HG03354 (cell line): ENCODE measurements around the gene POLR3C.
A peak's percentile ranks its signal among the peaks of the same experiment; 100 is the strongest.

Experiments used
- ATAC-seq: cut with Tn5 transposase; IDR thresholded peaks from one replicate; pipeline ENCODE4 v1.9.1; 2021; ENCODE audit warnings: mild to moderate bottlenecking; ENCODE audit not compliant: unreplicated experiment, poor library complexity, severe bottlenecking

POLR3C gene

DNA sequence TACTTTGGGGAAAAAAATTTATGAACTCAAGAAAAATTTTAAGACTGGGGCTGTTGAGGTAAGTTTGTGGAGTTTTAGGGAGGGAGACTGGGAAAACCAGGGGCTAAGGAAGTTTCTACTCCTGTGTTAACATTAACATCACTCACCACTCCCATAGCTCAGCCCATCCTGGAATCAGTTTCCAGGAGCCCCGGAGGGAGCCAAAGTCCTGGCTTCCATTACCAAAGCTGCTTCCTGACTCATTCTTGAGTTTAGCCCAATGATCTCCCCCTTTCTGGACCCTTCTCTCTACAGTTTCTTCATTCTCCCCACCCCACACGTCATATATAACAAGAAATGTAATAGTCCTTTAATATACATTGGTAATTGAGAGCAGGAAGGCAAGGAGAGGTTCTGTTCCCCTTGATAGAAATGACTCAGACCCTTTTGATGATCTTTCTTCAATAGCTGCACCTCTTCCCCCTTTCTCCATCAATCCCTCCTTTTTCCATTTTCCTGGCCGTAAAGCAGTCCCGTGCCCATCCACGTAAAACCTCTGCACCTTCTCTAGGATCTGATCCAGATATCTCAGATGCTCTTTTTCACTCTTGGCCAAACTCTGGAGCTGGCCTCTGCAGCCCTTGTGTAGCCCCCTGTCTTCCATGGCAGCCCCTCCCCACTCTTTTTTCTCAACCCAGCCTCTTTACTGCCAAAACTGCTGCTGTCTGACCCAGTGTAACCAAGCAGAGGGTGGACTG lies 39.5 kb downstream of the POLR3C start:
- ATAC-seq, result no peak

DNA sequence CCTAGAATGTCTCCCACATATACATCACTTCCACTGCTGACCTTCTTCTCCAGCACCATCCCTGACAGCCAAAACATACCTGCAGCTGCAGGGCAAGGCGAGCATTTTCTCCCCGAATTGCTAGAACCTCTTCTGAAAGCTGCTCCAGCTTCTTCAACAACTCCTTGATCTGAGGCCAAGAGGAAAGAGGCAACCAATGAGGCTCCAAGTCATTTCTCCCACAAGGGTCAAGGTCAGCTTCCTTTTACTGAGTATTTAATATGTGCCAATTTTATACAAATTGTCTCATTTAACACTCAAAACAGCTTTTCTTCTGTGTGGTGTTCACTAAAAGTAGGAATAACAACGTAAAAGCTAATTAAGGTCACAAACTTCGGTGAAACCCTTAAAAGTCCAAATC lies 44.2 kb downstream of the POLR3C start:
- ATAC-seq, result no peak

DNA sequence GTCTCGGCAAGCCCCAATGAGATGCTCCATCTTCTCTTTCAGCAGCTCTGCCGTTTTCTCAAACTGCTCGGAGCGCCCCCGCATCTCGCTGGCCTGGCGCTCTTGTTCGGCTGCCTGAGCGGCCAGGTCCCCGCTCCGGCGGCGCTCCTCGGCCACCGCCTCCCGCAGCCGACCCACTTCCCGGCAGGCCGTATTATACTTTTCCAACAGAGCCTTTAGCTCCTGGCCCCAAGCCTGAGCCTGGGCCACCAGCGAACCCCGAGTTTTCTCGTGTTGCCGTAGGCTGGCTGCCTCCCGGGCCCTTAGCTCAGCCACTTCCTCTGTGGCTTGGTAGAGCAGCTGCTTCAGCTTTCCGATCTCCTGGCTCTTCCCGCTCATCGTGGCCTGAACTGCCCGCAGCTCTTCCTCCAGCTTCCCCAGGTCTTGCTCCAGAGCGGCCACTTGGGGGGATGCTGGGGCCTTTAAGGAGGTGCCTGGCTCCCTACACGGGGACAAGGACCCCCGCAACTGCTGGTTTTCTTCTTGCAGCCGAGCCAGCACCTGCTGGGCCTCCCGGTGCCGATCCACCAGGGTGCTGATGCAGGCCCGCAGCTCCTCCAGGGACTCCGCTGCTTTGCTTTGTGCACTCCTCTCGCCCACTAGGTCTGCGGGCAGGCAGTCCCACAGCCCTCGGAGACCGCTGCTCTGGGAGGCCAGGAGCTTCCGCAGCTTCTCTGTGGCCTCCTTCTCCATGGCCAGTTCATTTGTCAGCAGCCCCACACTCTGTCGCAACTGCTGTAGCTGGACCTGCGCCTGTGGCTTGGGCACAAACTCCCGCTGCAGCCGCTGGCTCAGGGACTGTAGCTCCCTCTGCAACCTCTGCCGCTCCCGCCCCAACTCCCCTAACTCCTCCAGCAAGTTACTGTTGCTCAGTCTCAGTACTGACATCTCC lies 48.3 kb downstream of the POLR3C start:
- ATAC-seq, result no peak

DNA sequence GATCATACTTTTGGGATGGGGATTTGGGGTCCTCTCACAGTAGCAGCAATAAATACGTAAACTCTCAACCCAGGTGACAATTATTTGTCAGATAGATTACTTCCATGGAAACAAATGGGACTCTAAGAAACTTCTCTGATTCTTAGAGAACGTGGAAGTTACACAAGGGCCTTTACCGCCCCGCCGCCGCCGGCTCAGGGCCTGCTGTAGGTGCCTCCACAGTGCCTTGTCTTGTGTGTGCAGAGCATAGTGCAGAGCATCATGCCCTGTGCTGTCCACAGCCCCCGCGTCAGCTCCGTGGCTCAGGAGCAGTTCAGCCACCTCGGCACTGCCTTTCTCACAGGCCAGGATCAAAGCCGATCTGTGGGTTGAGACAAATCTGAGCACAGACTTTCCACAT lies 50.6 kb downstream of the POLR3C start:
- no peak for ATAC-seq

DNA sequence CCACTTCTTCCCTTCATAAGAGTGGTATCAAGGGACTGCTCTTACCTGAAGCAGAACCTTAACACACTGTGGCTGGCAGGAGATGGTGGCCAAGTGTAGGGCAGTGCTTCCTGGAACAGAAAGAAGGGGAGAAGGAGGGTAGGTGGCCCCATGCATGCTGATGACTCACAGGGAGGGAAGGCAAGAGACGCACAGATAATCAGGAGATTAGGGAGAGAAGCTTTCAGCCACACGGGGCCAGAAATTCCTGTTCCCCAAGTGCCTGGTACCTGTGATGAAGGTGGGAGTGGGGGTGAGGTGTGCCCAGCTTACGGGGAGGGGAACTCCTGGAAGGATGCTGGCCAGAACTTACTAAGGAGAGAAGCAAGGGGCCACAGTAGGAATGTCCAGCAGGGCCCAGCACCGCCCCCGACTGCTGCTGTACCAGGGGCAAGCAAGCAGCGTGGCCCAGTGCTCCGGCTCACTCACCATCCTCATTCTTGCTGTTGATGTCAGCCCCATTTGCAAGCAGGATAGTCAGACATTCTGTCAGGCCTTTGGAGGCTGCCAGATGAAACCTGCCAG lies 54.0 kb downstream of the POLR3C start:
- ATAC-seq, result no peak

DNA sequence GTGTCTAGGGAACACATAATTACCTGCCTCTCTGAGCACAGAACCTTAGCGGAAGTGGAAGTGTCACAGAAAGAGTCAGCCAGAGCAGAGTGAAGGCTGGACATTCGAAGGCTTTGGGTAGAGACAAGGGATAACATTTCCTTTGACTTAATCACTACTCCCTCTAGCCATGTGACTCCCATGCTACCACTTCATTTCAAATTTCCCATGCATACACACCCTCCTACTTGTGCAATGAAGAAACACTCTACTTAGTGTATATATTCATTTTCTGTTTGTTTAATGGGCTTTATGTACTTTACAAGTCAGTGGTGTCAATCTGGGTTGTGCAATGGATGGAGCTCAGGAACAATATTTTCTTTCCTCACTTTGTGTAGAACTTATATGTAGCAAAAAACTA lies 54.7 kb downstream of the POLR3C start:
- no peak for ATAC-seq

DNA sequence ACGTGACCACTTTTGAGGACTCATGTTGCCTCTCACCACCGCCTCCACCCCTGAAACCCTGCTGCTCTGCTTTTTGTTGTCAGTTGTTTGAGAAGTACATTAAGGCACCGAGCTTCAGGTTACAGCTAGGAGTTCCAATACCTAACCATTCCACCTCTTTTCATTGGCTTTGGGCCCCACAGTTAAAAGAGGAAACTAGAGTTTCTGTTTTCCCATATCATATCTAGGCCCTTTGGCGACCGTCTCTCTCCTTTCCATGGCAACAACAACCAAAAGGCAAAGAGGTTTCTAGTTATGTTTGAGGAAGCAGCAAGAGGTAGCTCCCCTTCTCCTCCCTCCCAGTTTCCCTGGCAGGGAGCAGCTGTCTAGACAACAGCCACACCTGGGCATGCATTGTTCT lies 55.8 kb downstream of the POLR3C start:
- no peak for ATAC-seq

DNA sequence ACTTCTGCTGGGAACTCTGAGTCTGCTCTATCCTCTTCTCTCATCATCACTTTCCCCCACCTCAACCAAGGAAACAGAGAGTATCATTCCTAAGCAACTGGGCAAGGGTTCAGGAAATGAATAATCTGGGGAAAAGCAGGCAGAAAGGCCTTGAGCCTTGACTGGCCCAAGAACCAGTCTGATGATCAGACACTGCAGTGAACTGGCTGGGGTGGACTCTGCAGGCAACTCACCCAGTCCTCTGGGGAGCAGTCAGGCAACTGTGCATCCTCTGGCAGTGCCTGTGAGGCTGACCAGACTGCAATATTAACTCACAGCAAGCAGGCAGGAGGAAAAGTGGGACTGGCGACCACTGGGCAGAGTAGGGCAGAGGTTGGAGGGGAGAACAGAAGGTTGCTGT lies 60.7 kb downstream of the POLR3C start:
- ATAC-seq, result no peak

DNA sequence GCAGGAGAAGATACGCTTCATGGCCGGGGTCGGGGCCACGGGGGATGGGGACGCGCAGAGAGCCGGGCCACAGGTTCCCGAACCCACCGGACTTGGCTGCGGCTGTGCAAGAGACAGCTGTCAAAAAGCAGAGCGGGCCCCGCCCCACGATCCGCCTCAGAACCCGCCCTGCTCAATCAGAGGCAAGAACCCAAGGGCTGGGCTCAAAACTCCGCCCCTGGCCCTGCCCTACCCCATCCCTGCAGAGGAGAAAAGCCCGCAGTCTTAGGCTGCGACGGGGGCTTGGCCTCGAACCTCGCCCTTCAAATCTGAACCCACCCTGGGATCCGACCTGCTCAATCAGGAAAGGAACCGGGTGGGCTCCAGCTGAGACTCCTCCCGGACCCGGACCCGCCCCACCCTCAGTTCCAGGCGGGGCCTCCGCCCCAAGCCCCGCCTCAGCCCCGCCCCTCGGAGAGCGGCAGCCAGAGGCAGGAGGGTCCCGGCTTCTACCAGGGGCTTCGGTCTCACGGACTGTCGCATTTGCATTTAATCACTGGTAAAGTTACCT lies 61.8 kb downstream of the POLR3C start, which contains the start of gene ANKRD35:
ANKRD35 (minus strand) TSS at position 129 of the 550 bp plus-strand sequence; CDS start at position 21, 108 bp downstream.
- peak; percentile 100 for ATAC-seq

DNA sequence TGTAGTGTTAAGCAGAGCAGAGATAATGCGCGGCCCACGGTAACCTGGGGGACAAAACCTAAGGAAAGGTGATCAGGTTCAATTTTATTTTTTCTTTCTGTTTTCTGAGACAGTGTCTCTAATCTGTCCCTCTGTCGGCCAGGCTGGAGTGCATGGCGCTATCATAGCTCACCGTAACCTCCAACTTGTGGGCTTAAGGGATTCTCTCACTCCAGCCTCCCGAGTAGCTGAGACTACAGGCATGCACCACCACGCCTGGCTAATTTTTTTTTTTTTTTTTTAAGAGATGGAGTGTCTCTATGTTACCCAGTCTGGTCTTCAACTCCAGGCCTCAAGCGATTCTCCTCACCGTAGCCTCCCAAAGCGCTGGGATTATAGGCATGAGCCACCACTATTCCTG lies 62.4 kb downstream of the POLR3C start:
- ATAC-seq, result no peak

DNA sequence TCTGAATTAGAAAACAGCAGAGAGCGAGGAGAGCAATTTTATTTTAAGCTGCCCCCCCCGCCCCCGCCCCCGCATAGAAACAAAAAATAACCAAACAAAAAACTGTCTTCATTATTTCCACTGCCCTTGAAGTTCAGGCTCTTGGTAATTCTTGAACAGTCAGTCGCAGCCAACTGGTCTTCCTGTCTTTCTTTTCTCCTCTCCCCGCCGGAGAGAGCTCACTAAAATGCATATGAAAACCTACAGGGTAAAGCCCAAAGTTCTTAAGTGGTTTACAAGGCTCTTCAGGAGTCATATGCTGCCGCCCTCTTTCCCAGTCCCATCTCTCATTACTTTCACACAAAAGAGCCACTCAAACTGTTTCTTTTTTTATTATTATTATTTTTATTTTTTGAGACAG lies 62.8 kb downstream of the POLR3C start:
- ATAC-seq, result no peak

DNA sequence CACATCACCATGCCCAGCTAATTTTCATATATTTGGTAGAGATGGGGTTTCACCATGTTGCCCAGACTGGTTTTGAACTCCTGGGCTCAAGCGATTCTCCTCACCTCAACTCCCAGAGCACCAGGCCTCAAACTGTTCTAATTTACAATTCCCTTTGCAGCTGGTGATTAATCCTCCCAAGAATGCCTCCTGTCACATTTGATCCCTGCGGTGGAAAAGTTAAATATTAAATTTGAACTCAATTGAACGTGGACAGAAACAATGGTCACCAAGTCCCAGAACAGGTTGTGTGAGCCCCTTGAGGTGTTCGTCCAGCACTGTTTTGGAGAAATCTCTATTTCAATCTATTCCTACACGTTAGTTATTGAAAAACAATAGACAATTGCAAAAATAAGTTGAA lies 63.6 kb downstream of the POLR3C start:
- ATAC-seq, result no peak

DNA sequence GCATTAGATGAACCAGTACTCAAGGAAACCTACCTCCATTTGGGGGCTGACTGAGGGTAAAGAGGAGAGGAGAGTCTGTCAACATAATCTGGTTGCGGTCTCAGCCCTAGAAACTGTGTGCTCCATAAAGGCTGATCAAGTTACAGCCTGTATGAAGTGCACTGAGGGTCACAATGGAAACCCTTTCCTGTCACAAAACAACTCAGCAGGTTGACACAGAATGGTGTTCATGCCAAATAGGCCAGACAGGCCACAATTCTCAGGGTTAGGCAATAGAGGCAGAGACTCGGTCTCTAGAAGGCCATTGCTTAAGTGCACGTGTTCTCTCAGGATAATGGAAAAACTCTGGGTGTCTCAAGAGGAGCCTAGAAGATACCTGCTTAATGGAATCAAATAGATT lies 65.7 kb downstream of the POLR3C start:
- no peak for ATAC-seq

DNA sequence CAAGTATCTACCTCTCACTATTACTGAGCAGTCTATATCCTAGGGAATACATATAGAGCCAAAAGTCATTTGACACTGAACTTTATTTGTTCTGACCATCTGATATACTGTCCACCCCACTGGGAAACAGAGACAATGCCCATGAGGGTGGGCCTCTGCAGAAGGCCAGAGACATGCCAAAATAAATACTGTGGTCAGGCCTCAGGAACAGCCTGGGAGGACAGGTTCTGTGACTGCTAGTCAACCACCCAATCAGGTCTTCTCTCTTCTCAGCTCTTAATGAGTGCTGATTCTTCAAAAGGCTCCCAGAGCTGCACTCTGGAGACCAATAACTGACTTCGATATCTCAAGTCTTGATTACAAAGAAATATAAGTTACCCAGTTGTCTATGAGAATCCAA lies 67.1 kb downstream of the POLR3C start:
- no peak for ATAC-seq

DNA sequence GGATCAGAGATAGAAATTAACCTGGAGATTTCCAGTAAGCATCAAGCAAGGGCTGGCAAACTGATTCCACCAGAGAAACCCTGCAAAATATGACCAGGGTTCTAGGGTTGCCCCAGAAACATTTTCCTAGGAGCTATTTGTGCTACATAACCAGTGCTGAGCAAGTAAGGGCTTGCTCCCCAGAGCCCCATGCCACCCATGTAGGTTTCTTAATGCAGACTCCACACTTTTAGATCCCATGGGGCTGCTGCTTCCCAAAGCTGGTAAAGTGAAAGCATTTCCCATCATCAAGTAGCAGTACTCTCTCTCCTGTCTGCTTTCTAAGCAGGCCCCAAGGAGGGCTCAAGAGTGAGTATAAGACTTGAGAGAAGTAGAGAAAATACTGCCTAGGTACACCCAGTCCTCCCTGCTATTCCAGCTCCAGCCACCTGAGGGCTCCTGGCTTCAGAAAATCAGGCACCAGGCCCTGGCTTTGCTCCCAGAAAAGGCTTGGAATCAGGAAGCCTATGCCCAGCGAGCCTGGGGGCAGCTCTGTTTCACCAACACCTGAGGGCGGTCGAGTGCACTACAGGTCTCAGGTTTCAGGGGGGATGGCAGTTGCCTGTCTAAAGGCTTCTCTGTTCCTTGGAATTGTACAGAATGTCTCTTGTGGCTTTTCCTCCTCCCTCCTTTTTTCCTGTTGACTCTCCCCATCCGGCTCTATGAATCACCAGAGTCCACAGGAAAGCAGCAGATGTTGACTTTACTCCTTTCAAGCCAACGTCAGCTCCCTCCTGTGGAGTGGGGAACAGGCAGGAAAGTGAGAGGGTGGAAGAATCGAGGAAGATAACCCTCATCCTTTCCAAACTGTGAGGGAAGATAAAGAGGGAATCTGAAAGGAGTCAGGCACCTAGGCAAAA lies 67.8 kb downstream of the POLR3C start:
- no peak for ATAC-seq

DNA sequence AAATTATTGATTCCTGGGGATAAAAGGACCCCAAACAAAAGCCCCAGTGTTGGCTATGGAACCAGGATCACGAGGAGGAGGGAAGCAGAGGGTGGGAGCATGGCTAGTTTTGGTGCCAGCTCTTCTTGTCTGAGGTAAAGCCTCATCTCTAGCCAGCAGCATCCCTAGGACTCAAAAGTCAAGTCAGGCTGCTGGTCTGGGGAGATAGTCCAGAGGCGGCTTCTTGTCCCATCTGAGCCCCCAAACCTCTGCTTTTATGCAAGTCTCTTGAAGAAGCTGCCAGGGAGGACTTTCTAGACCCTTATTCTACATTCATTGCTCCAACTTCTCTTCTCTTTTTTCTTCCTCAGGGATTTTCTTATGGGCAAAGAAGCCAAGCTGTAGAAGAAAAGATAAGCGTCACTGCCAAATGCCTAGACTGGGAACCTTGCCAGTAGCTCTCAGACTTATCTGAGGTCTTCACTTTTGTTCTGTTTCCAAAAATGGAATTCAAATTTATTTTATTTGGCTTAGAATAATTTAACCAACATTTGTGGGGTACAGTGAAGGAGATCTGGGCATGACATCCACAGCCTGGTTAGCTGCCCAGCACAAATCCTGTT lies 68.6 kb downstream of the POLR3C start:
- ATAC-seq, result no peak

DNA sequence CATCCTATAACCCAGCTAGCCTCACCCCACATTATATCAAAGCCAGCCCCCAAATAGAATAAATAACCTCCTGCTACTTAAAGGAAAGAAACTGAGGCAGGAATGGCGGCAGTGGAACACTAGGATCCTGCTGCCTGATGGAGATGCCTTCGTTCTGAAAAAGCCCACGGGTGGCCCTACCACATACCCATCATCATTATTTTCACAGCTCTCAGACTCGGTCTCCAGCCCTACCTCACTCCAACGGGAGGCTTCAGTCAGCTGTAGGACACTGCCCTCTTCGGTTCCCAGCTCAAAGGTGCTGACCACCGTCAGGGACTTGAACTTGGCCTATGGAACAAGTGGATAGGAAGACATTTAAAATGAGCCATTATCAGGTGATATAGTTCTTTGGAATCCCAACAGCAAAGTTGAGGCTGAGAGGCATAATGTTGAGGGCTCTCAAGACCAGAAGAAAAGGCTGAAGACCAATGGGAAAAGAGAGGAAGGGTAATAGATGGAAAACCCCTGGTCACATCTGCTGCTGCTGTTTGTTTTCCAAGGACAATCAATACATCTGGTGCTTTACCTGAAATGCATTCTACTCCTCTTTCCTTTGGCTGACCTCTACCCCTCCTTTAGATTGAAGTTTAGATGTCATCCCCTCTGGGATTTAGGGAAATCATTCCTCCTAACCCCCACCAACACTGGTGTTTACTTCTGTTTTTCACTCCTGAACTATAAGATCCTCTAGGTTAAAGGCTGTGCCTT lies 69.5 kb downstream of the POLR3C start:
- no peak for ATAC-seq
